ENCODE results near the gene KIF1A. TPM values are rescaled to one million over a fixed set of nuclear protein-coding genes. Genes with fewer than 3 reads are reported as not detected.
"Not testable (repeated sequence)": the region's sequence is repeated elsewhere in the genome, so short reads cannot be mapped to it uniquely, and the experiment has no call there.

The KIF1A gene
- polyA plus RNA-seq, 1 donor (not counting 4 experiments of a cell fraction or from before 2014, with no cell fraction given) = not detected

DNA sequence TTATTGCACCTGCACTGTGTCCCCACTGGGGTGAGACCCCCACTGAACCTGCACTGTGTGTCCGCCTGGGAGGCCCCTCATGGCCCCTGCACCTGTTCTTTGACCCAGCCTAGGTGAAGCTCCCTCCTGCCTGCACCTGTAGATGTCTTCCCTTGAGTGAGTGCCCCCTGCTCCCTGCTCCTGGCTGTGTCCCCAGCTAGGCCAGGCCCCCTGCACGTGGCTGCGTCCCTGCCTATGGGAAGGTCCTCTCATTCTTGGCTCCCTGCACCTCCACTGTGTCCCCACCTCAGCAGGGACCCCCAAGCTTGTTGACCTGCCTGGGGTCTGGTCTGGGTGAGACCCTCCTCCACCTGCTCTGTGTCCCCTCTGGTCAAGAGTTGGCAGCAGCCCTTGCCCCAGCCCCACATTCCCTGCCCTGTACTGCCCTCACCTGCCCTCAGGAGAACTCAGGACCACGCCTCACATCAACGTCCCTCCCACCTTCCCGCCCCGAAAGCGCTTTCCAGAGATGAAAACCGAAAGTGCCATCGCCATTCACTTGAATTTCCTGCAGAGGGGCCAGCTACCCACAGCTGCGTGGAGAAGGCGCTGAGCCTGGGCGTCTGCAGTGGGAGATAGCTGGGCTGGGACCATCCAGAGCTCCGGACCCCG lies 136.6 kb downstream of the KIF1A start:
- FAIRE-seq; H3K9ac ChIP-seq (ENCODE audit: control insufficient read depth, extremely low read depth, insufficient read depth, low read length); H3K4me1 ChIP-seq (ENCODE audit: control insufficient read depth, extremely low read depth, insufficient read depth, low read length); H3K36me3 ChIP-seq (ENCODE audit: control insufficient read depth in 2 of 2, extremely low read depth in 1 of 2, insufficient read depth in 2 of 2, low read length in 2 of 2); H3K4me3 ChIP-seq (ENCODE audit: control insufficient read depth in 2 of 3, extremely low read depth in 1 of 3, insufficient read depth in 2 of 3, low read depth in 1 of 3, low read length in 3 of 3); H3K4me2 ChIP-seq (ENCODE audit: control insufficient read depth, extremely low read depth, insufficient read depth, low read depth, low read length); H3K9me1 ChIP-seq (ENCODE audit: control insufficient read depth, extremely low read depth, insufficient read depth, low read length); dilution Hi-C loops (cut with MboI; ENCODE audit: extremely low pct_ligation_motif_present, low sequenced_read_pairs); H3K27ac ChIP-seq (ENCODE audit: control insufficient read depth, insufficient read depth, low read length); H4K20me1 ChIP-seq (ENCODE audit: control insufficient read depth, extremely low read depth, insufficient read depth, low read length); DNase-seq (ENCODE audit: low read depth, low spot score); H3K9me3 ChIP-seq (ENCODE audit: control insufficient read depth, low read depth, low read length); H2AFZ ChIP-seq (ENCODE audit: control insufficient read depth, low read length); H3K79me2 ChIP-seq (ENCODE audit: control insufficient read depth, insufficient read depth, low read length): not testable (repeated sequence)
- H3K27me3 ChIP-seq (ENCODE audit: control insufficient read depth, extremely low read depth, insufficient read depth, low read length) = peaks cover 16% of the 10 kb centered on the region

DNA sequence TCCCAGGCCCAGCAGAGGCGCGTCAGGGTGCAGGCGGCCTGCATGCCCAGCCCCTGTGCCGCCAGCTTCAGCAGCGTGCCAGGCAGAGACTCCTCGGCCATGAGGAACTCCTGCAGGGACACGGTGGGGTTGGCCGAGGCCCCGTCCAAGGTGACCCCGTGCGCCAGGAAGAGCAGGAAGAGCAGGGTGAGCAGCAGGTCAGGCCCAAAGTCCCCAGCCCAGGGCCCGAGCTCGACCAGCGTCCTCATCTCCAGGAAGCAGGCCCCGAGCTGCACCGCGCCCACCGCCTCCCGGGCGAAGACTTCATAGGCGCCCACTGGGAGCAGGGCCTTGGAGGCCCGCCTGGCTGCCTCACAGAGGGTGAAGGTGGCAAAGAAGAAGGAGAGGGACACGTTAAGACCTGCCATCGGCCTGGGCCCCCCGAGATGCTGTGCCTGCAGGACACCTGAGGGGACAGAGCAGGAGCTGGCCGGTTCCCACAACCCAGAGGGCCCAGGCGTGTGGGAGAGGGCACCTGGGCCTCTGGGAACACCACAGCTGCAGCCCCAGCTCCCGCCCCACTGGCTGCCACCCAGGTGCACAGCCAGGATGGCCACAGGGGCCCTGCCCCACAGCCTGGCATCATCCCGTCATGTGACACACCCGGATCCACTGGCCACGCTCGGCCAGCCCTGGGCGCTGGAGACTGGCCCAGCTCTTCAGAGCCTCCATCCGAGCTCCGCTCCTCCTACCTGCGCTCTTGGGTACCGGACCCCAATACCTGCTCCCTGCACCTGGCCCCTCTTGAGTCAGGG lies 137.4 kb downstream of the KIF1A start, which contains the start of gene AQP12B:
TSS of gene AQP12B (minus strand) at position 455 of the 794 bp plus-strand sequence. CDS start at position 407, 48 bp downstream.
- H3K4me2 ChIP-seq (ENCODE audit: control insufficient read depth, extremely low read depth, insufficient read depth, low read depth, low read length); H3K9ac ChIP-seq (ENCODE audit: control insufficient read depth, extremely low read depth, insufficient read depth, low read length); H3K36me3 ChIP-seq (ENCODE audit: control insufficient read depth in 2 of 2, extremely low read depth in 1 of 2, insufficient read depth in 2 of 2, low read length in 2 of 2); H2AFZ ChIP-seq (ENCODE audit: control insufficient read depth, low read length); H3K9me1 ChIP-seq (ENCODE audit: control insufficient read depth, extremely low read depth, insufficient read depth, low read length); H3K27ac ChIP-seq (ENCODE audit: control insufficient read depth, insufficient read depth, low read length); dilution Hi-C loops (cut with MboI; ENCODE audit: extremely low pct_ligation_motif_present, low sequenced_read_pairs); H3K9me3 ChIP-seq (ENCODE audit: control insufficient read depth, low read depth, low read length); H3K4me3 ChIP-seq (ENCODE audit: control insufficient read depth in 2 of 3, extremely low read depth in 1 of 3, insufficient read depth in 2 of 3, low read depth in 1 of 3, low read length in 3 of 3); H3K4me1 ChIP-seq (ENCODE audit: control insufficient read depth, extremely low read depth, insufficient read depth, low read length); DNase-seq (ENCODE audit: low read depth, low spot score); H4K20me1 ChIP-seq (ENCODE audit: control insufficient read depth, extremely low read depth, insufficient read depth, low read length); FAIRE-seq; H3K79me2 ChIP-seq (ENCODE audit: control insufficient read depth, insufficient read depth, low read length): not testable (repeated sequence)
- peaks cover 16% of the 10 kb centered on the region for H3K27me3 ChIP-seq (ENCODE audit: control insufficient read depth, extremely low read depth, insufficient read depth, low read length)

DNA sequence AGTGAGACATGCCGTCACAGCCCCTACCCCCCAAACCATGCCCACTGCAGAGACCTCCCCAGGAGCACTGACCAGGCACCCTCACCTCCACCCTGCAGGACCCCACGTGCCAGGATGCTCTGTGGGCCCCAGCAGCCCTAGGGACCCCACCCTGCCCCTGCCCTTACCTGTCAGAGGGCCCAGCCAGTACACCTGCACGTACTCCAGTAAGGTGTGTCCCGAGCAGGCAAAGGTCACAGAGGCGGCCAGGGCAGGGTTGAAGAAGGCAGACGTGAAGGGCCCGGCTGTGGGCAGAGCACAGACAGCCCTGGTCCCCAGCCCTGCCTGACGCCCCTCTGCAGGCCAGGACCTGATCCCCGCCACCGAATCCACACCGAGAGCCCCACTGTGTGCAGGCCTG lies 139.8 kb downstream of the KIF1A start:
- H3K9me3 ChIP-seq (ENCODE audit: control insufficient read depth, low read depth, low read length); H3K27ac ChIP-seq (ENCODE audit: control insufficient read depth, insufficient read depth, low read length); H4K20me1 ChIP-seq (ENCODE audit: control insufficient read depth, extremely low read depth, insufficient read depth, low read length); H3K4me1 ChIP-seq (ENCODE audit: control insufficient read depth, extremely low read depth, insufficient read depth, low read length); H3K4me3 ChIP-seq (ENCODE audit: control insufficient read depth in 2 of 3, extremely low read depth in 1 of 3, insufficient read depth in 2 of 3, low read depth in 1 of 3, low read length in 3 of 3); H3K36me3 ChIP-seq (ENCODE audit: control insufficient read depth in 2 of 2, extremely low read depth in 1 of 2, insufficient read depth in 2 of 2, low read length in 2 of 2); DNase-seq (ENCODE audit: low read depth, low spot score); H2AFZ ChIP-seq (ENCODE audit: control insufficient read depth, low read length); H3K27me3 ChIP-seq (ENCODE audit: control insufficient read depth, extremely low read depth, insufficient read depth, low read length); H3K79me2 ChIP-seq (ENCODE audit: control insufficient read depth, insufficient read depth, low read length); H3K9ac ChIP-seq (ENCODE audit: control insufficient read depth, extremely low read depth, insufficient read depth, low read length); FAIRE-seq; H3K9me1 ChIP-seq (ENCODE audit: control insufficient read depth, extremely low read depth, insufficient read depth, low read length); H3K4me2 ChIP-seq (ENCODE audit: control insufficient read depth, extremely low read depth, insufficient read depth, low read depth, low read length); dilution Hi-C loops (cut with MboI; ENCODE audit: extremely low pct_ligation_motif_present, low sequenced_read_pairs): not testable (repeated sequence)

DNA sequence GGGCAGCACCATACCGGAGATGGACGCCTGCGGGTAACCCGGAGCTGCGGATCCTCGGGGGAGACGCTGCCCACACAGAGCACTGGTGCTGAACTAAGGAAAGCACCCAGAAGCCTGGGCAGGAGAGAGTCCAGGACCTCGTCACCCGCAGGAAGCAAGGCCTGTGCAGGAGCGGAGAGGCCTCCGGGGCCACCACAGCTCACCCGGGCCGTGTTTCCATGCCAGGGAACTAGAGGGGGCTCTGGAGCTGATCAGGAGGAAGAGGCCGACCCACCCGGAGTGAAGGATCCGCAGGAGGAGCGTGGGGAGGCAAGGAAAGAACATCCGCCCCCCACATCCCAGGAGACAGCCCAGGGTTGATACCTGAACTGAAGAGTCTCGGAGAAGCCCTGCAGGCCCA lies 141.1 kb downstream of the KIF1A start:
- H3K4me1 ChIP-seq (ENCODE audit: control insufficient read depth, extremely low read depth, insufficient read depth, low read length); H3K27me3 ChIP-seq (ENCODE audit: control insufficient read depth, extremely low read depth, insufficient read depth, low read length); H3K9me3 ChIP-seq (ENCODE audit: control insufficient read depth, low read depth, low read length); H4K20me1 ChIP-seq (ENCODE audit: control insufficient read depth, extremely low read depth, insufficient read depth, low read length); H3K4me2 ChIP-seq (ENCODE audit: control insufficient read depth, extremely low read depth, insufficient read depth, low read depth, low read length); H2AFZ ChIP-seq (ENCODE audit: control insufficient read depth, low read length); H3K79me2 ChIP-seq (ENCODE audit: control insufficient read depth, insufficient read depth, low read length); FAIRE-seq; H3K9me1 ChIP-seq (ENCODE audit: control insufficient read depth, extremely low read depth, insufficient read depth, low read length); H3K4me3 ChIP-seq (ENCODE audit: control insufficient read depth in 2 of 3, extremely low read depth in 1 of 3, insufficient read depth in 2 of 3, low read depth in 1 of 3, low read length in 3 of 3); DNase-seq (ENCODE audit: low read depth, low spot score); H3K36me3 ChIP-seq (ENCODE audit: control insufficient read depth in 2 of 2, extremely low read depth in 1 of 2, insufficient read depth in 2 of 2, low read length in 2 of 2); H3K27ac ChIP-seq (ENCODE audit: control insufficient read depth, insufficient read depth, low read length); dilution Hi-C loops (cut with MboI; ENCODE audit: extremely low pct_ligation_motif_present, low sequenced_read_pairs); H3K9ac ChIP-seq (ENCODE audit: control insufficient read depth, extremely low read depth, insufficient read depth, low read length): not testable (repeated sequence)

DNA sequence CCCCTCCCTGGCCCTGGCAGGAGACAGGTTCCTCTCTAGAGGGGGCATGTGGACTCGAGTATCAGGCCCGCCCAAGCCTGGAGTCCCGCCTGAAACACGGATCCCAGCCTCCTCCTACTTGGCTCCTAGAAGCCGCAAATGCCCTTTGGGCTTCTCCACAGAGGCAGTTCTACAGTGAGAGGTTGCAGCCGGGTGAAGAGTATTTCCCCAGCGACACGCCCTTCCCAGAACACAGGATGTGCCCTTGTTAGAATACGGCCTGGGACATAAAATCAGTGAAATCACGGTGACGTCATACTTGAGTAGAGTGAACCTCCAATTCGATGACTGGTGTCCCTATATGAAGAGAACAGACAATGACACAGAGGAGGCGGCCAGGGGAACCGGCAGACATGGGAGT lies 142.0 kb downstream of the KIF1A start:
- H3K27me3 ChIP-seq (ENCODE audit: control insufficient read depth, extremely low read depth, insufficient read depth, low read length); H3K9me1 ChIP-seq (ENCODE audit: control insufficient read depth, extremely low read depth, insufficient read depth, low read length); H3K4me2 ChIP-seq (ENCODE audit: control insufficient read depth, extremely low read depth, insufficient read depth, low read depth, low read length); FAIRE-seq; H3K9me3 ChIP-seq (ENCODE audit: control insufficient read depth, low read depth, low read length); H3K4me3 ChIP-seq (ENCODE audit: control insufficient read depth in 2 of 3, extremely low read depth in 1 of 3, insufficient read depth in 2 of 3, low read depth in 1 of 3, low read length in 3 of 3); H4K20me1 ChIP-seq (ENCODE audit: control insufficient read depth, extremely low read depth, insufficient read depth, low read length); DNase-seq (ENCODE audit: low read depth, low spot score); H3K4me1 ChIP-seq (ENCODE audit: control insufficient read depth, extremely low read depth, insufficient read depth, low read length); dilution Hi-C loops (cut with MboI; ENCODE audit: extremely low pct_ligation_motif_present, low sequenced_read_pairs); H3K79me2 ChIP-seq (ENCODE audit: control insufficient read depth, insufficient read depth, low read length); H3K9ac ChIP-seq (ENCODE audit: control insufficient read depth, extremely low read depth, insufficient read depth, low read length); H3K27ac ChIP-seq (ENCODE audit: control insufficient read depth, insufficient read depth, low read length); H2AFZ ChIP-seq (ENCODE audit: control insufficient read depth, low read length); H3K36me3 ChIP-seq (ENCODE audit: control insufficient read depth in 2 of 2, extremely low read depth in 1 of 2, insufficient read depth in 2 of 2, low read length in 2 of 2): not testable (repeated sequence)
